Suprapubic skin (tissue), 4 donors: Measurements from ENCODE around the gene KRTAP2-2.
"Not testable (repeated sequence)": the region's sequence is repeated elsewhere in the genome, so short reads cannot be mapped to it uniquely, and the experiment has no call there.

Experiments used
- CTCF ChIP-seq, 2 donors: fragments of 200-600 bp in 1 of 2; fragments of 450-650 bp in 1 of 2; sonication (generic) in 1 of 2; IDR thresholded peaks; one replicate each; pipeline ENCODE4 v1.5.1; 2016 to 2019; ENCODE audit warnings: antibody characterized with exemption in 2 of 2, mild to moderate bottlenecking in 1 of 2, moderate library complexity in 1 of 2
- POLR2A ChIP-seq, 2 donors: fragments of 450-650 bp; IDR thresholded peaks; one replicate each; pipeline ENCODE4 v1.6.1; 2017; ENCODE audit warnings: antibody characterized with exemption in 2 of 2, mild to moderate bottlenecking in 2 of 2, moderate library complexity in 2 of 2
- POLR2AphosphoS5 ChIP-seq, 3 donors: sonication (generic); formaldehyde crosslinking; IDR thresholded peaks; one replicate each; pipeline ENCODE4 v1.6.1; 2017; ENCODE audit warnings: antibody characterized with exemption in 3 of 3

GRCh38 chr17:41083427-41083826 lies 28.4 kb upstream of the KRTAP2-2 start:
- TF ChIP-seq POLR2AphosphoS5, CTCF, POLR2A (IDR thresholded peaks at IDR 0.05): not testable (repeated sequence)
